LoVo (cell line): ENCODE data around the gene RNF152.

Source experiments
- DNase-seq: peaks from one replicate; pipeline ENCODE4 v3.0.0-alpha.2; 2016; ENCODE audit warnings: low spot score

RNF152 gene

DNA sequence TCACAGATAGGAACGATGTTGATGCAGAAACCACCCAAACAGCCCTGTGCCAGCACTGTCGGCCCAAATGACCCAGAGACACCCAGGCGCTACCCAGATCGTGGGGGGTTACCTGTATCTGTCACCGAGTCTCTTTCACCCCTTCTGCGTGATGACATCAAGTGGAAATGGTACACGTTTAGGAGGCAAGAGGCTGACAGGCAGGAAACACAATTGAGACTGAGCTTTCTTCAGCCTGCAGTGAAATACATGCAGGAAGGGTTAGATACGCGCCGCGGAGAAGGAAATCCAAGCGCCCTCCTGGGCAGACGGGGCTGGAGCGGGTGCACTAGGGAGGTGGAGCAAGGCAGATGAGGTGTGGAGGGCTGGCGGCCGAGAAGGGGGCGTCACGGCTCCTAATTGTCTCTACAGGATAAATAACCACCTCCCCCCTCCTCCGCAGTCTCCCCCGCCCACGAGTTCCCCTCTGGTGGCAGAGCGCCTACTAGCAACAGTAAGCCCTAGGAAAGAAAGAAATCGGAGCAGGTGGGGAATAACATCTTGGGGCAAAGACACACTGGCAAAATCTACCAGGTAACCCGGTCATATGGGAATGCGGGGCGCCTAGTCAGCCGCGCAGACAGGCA is at the start of gene RNF152:
RNF152 (minus strand) TSS at position 325 of the 626 bp plus-strand sequence. CDS start 76,544 bp downstream, outside the sequence.
- no peak for DNase-seq

GRCh38 chr18:61941948-61942471 is 49.2 kb upstream of the RNF152 start:
- DNase-seq: no peak

- peak; percentile 36 for DNase-seq
These were observed 46.4 kb upstream of the RNF152 start for GRCh38 chr18:61939046-61939674.

GRCh38 chr18:61935362-61935761 is 42.6 kb upstream of the RNF152 start:
- DNase-seq: no peak

DNA sequence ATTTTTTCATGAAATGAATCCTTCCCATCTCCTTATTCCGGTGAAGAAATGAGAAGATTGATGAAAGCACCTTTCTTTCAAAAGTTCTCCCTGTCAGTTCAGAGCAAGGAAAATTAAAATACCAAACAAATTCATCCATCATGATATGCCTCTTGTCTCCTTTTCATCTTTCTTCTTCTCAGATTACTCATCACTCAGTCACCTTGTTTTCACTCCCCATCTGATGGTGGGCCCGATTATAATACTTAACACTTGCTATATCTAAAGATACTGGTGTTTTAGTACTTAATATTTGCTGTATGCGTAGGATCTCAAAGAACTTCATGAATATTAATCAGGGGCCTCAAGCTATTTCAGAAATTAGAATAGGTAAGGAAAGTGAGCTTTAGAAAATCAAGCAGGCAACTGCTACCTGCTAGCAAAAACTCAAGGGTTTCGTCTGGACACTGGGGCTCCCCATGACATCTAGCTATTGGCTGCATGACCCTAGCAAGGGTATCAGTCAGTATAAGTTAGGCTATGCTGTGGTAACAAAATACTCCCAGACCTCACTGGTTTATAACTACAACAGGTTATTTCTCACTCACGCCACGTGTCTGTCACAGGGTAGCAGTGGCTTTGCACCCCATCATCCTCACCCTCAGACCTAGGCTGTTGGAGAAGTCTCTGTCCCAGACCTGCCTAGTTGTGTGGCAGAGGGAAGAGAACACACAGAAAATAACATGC is 39.0 kb upstream of the RNF152 start:
- no peak for DNase-seq

- no peak for DNase-seq
These were observed 37.3 kb upstream of the RNF152 start for GRCh38 chr18:61929881-61930640.

GRCh38 chr18:61926532-61926931 is 33.7 kb upstream of the RNF152 start:
- DNase-seq: no peak

GRCh38 chr18:61924550-61924949 is 31.7 kb upstream of the RNF152 start:
- DNase-seq: no peak

GRCh38 chr18:61922435-61922834 is 29.6 kb upstream of the RNF152 start:
- DNase-seq: no peak

- no peak for DNase-seq
These were observed 28.9 kb upstream of the RNF152 start for GRCh38 chr18:61921621-61922235.

GRCh38 chr18:61917818-61918217 is 25.0 kb upstream of the RNF152 start:
- no peak for DNase-seq

GRCh38 chr18:61912476-61912875 is 19.7 kb upstream of the RNF152 start:
- DNase-seq: no peak

GRCh38 chr18:61910101-61910500 is 17.3 kb upstream of the RNF152 start:
- no peak for DNase-seq

DNA sequence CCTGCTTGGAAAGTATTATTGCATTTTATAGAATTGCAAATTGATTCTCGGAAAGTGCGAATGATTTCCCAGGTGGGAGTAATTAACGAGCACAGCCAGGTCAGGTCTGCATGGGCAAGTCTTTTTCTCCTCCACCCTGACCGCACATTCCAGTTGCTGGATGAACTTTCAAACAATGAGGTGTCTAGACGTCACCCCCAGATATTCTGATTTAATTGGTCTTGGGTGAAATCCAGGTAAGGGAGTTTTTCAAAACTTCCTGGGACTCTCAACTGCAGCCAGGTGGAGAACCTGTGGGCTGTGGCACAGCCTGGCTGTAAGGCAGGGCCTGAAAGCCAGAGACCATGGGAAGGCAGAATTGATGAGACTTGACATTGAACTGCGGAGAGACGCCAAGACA is 15.9 kb upstream of the RNF152 start:
- DNase-seq: no peak

- DNase-seq: peak; percentile 73
These were observed 8.6 kb upstream of the RNF152 start for GRCh38 chr18:61901323-61901986.

DNA sequence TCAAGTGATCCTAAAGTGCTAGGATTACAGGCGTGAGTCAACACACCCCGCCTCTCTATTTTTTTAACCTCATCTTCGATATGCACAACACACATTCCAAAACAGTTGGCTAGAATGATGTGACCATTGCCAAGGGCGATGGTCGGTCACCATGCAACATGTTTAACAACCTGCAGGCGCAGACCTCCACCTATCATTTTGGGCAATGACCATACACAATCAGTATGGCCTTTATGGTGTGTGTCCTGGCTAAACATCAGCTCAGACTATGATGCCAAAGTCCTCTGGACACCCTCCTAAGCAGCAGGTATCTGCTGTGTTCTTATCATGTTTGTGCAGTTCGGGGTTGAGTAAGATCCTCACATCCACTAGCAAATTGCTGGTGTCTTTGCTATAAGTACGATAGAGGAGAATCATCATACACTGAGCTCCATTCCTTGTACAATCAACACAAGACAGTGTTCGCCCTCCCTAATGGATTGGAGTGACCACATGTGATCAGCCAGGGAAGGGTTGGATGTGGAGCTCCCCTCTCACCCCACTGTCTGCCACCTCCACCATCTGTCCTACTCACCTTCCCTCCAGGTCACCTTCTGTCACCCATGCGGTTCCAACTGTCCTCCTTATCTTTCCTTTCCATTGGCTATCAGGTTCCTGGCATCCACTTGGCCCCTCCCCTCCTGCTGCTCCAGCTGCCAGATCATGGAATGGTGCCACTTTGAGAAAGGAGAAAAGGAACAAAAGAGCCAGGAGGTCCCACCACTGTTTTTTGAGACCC is 7.9 kb upstream of the RNF152 start:
- no peak for DNase-seq

- peak; percentile 38 for DNase-seq
These were observed 5.9 kb upstream of the RNF152 start for GRCh38 chr18:61898640-61899101.

- DNase-seq: peak; percentile 21
These were observed 4.0 kb upstream of the RNF152 start for GRCh38 chr18:61896757-61897156.

GRCh38 chr18:61896118-61896517 is 3.3 kb upstream of the RNF152 start:
- DNase-seq: no peak
